Hepatocyte (in vitro differentiated cells): ENCODE measurements around the gene COL7A1.

Experiments
- EZH2 ChIP-seq: fragments of 200-600 bp; sonication (generic); IDR thresholded peaks from 2 replicates; pipeline ENCODE4 v1.6.1; 2016; ENCODE audit warnings: antibody characterized with exemption, mild to moderate bottlenecking, borderline replicate concordance
- EZH2phosphoT487 ChIP-seq: fragments of 200-600 bp; sonication (generic); IDR thresholded peaks from one replicate; pipeline ENCODE4 v1.6.1; 2018; ENCODE audit warnings: antibody characterized with exemption, mild to moderate bottlenecking, low read depth, moderate library complexity; ENCODE audit not compliant: unreplicated experiment, severe bottlenecking
- TF ChIP-seq, protein P1 (sequence below): fragments of 200-600 bp; sonication (generic); IDR thresholded peaks from 2 replicates; pipeline ENCODE4 v1.5.1; 2016; ENCODE audit warnings: antibody characterized with exemption, mild to moderate bottlenecking; ENCODE audit not compliant: poor library complexity

DNA sequence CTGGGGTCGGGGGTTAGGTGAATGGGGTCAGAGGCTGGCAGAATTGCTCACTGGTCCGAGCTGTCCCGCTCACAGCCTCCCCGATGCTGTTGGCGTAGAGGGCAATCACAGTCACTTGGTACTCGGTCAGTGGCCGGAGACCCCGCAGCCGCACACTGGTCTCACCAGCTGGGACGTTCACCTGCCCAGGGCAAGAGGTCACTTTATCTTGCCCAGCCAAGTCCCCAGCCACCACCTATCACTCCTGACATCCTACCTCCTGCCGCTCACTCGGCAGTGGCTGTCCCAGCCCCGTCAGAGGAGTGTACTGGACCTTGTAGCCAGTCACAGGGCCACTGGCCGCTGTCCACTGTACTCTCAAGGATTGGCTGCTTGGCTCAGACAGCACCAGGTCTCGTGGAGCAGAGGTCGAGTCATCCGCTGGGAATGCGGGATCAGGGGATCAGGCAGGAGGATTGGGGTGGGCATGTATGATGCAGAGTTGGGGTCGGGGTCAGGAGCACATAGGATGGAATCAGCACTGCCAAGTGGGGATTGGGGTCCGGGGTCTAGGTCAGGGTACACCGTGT is 2.5 kb downstream of the COL7A1 start:
- TF ChIP-seq, protein P1, sequence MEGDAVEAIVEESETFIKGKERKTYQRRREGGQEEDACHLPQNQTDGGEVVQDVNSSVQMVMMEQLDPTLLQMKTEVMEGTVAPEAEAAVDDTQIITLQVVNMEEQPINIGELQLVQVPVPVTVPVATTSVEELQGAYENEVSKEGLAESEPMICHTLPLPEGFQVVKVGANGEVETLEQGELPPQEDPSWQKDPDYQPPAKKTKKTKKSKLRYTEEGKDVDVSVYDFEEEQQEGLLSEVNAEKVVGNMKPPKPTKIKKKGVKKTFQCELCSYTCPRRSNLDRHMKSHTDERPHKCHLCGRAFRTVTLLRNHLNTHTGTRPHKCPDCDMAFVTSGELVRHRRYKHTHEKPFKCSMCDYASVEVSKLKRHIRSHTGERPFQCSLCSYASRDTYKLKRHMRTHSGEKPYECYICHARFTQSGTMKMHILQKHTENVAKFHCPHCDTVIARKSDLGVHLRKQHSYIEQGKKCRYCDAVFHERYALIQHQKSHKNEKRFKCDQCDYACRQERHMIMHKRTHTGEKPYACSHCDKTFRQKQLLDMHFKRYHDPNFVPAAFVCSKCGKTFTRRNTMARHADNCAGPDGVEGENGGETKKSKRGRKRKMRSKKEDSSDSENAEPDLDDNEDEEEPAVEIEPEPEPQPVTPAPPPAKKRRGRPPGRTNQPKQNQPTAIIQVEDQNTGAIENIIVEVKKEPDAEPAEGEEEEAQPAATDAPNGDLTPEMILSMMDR, result no peak
- TF ChIP-seq EZH2, result no peak
- no peak for TF ChIP-seq EZH2phosphoT487
